Smooth muscle cell (in vitro differentiated cells): ENCODE measurements around the gene SDSL. TPM values are rescaled to one million over a fixed set of nuclear protein-coding genes. Genes with fewer than 3 reads are reported as not detected.

ENCODE experiments used
- DNase-seq: peaks from one replicate; lab custom pipeline; 2025; ENCODE audit not compliant: unreplicated experiment; lab: John Stamatoyannopoulos, UW
- H2AFZ ChIP-seq: fragments of 200-600 bp; sonication (generic); 2 replicates; pipeline ENCODE4 v1.6.0; 2016; ENCODE audit warnings: antibody characterized with exemption, low read depth, mild to moderate bottlenecking
- H3F3A ChIP-seq: fragments of 200-600 bp; sonication (generic); 2 replicates; pipeline ENCODE4 v1.6.0; 2017; ENCODE audit warnings: antibody characterized with exemption, low read depth
- H3K27ac ChIP-seq: fragments of 200-600 bp; sonication (generic); 2 replicates; pipeline ENCODE4 v1.5.1; 2016; ENCODE audit warnings: low read depth, mild to moderate bottlenecking
- H3K27me3 ChIP-seq: fragments of 200-600 bp; sonication (generic); 2 replicates; pipeline ENCODE4 v1.6.1; 2016; ENCODE audit warnings: low read depth, mild to moderate bottlenecking
- H3K36me3 ChIP-seq: fragments of 200-600 bp; sonication (generic); 2 replicates; pipeline ENCODE4 v1.5.1; 2016; ENCODE audit warnings: low read depth
- H3K4me1 ChIP-seq: fragments of 200-600 bp; sonication (generic); 2 replicates; pipeline ENCODE4 v1.5.1; 2016; ENCODE audit warnings: low read depth
- H3K4me2 ChIP-seq: fragments of 200-600 bp; sonication (generic); 2 replicates; pipeline ENCODE4 v1.6.0; 2016; ENCODE audit warnings: mild to moderate bottlenecking
- H3K4me3 ChIP-seq: fragments of 200-600 bp; sonication (generic); 2 replicates; pipeline ENCODE4 v1.5.1; 2016; ENCODE audit warnings: mild to moderate bottlenecking
- H3K79me2 ChIP-seq: fragments of 200-600 bp; sonication (generic); 2 replicates; pipeline ENCODE4 v1.6.0; 2016; ENCODE audit warnings: low read depth, mild to moderate bottlenecking
- H3K9ac ChIP-seq: fragments of 200-600 bp; sonication (generic); 2 replicates; pipeline ENCODE4 v1.6.0; 2016; ENCODE audit warnings: low read depth
- H3K9me3 ChIP-seq: fragments of 200-600 bp; sonication (generic); replicated peaks from 2 replicates; pipeline ENCODE4 v1.5.1; 2016; ENCODE audit warnings: low read depth
- H4K20me1 ChIP-seq: fragments of 200-600 bp; sonication (generic); 2 replicates; pipeline ENCODE4 v1.6.0; 2016; ENCODE audit warnings: low read depth
- CTCF ChIP-seq: fragments of 200-600 bp; sonication (generic); IDR thresholded peaks from 2 replicates; pipeline ENCODE4 v1.5.1; 2017; ENCODE audit warnings: borderline replicate concordance, mild to moderate bottlenecking, antibody characterized with exemption; ENCODE audit not compliant: insufficient read depth, poor library complexity, severe bottlenecking
- WGBS: methylation state at CpG from one replicate; pipeline ENCODE4 v1.1.7; 2016; ENCODE audit warnings: low lambda C conversion rate; 5-methylcytosine and 5-hydroxymethylcytosine counted together
- polyA plus RNA-seq: library from polyadenylated mRNA; unstranded; fragments of >200 nt; fragmentation: Nextera tagmentation; extraction: Ambion mirVana; gene quantifications from 2 replicates; pipeline ENCODE4 v1.2.1, GENCODE V29; 2016
- total RNA-seq: library from RNA; depleted of rRNA; stranded (reverse); fragments of >200 nt; gene quantifications from 2 replicates; pipeline ENCODE4 v1.2.3, GENCODE V29; 2014

Gene SDSL
- total and polyA plus RNA-seq, 2 experiments from 2014 or later, result 3.6 to 6.7 TPM

- Histone ChIP-seq H2AFZ (no peak overlapping the region), H3K79me2 (no peaks in the 10 kb centered on the region), H3K36me3 (no peaks in the 10 kb centered on the region), H3K9ac (no peak overlapping the region), H3K4me1 (no peaks in the 10 kb centered on the region), H4K20me1 (no peaks in the 10 kb centered on the region), H3K4me2 (no peak overlapping the region), H3K27ac (no peak overlapping the region), H3K9me3 (no peaks in the 10 kb centered on the region), H3K27me3 (no peaks in the 10 kb centered on the region), H3K4me3 (no peak overlapping the region), H3F3A (no peaks in the 10 kb centered on the region)
- no peak for DNase-seq
- TF ChIP-seq CTCF, result no peak
- WGBS, result 94% methylated on average over 11 of the region's 11 CpGs
Observed at GRCh38 chr12:113408756-113409298, 13.4 kb upstream of the SDSL start.

DNA sequence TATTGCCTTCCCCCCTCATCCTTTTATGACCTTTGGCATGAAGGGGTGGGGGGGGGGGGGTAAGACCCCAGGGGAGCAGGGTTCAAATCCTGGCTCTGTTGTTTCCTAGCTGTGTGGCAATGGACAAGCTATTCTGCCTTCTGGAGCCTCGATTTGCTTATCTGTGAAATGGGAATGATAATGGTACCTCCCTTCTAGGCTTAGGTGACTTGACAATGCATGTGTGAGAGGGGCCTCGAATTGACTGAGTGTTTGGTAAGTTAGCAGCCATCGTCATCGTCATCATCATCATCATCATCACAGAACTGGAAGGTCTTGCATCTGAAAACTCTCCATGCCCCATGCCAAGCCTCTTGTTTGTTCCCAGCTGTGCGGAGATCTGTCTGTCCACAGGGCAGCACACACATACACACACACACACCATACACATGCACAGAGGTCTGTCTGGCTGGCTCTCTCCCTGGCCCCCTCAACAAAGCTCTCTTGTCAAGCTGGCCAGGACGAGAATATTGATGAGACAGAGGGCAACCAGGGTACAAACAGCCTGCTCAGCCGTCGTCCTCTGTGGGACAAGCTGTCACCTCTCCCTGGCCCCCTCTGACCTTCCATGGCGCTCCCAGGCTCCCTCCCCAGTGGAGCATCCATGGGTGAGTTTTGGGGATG is 12.6 kb upstream of the SDSL start:
- H3K9me3 ChIP-seq, result no peaks in the 10 kb centered on the region
- H4K20me1 ChIP-seq, result no peaks in the 10 kb centered on the region
- H3K27me3 ChIP-seq, result no peaks in the 10 kb centered on the region
- no peaks in the 10 kb centered on the region for H3K4me1 ChIP-seq
- DNase-seq, result no peak
- 85% methylated on average over 9 of the region's 9 CpGs for WGBS
- H2AFZ ChIP-seq, result no peak overlapping the region
- H3K79me2 ChIP-seq, result no peaks in the 10 kb centered on the region
- no peaks in the 10 kb centered on the region for H3K36me3 ChIP-seq
- no peak overlapping the region for H3K4me3 ChIP-seq
- no peaks in the 10 kb centered on the region for H3F3A ChIP-seq
- no peak overlapping the region for H3K4me2 ChIP-seq
- no peak for TF ChIP-seq CTCF
- no peak overlapping the region for H3K9ac ChIP-seq
- no peak overlapping the region for H3K27ac ChIP-seq

DNA sequence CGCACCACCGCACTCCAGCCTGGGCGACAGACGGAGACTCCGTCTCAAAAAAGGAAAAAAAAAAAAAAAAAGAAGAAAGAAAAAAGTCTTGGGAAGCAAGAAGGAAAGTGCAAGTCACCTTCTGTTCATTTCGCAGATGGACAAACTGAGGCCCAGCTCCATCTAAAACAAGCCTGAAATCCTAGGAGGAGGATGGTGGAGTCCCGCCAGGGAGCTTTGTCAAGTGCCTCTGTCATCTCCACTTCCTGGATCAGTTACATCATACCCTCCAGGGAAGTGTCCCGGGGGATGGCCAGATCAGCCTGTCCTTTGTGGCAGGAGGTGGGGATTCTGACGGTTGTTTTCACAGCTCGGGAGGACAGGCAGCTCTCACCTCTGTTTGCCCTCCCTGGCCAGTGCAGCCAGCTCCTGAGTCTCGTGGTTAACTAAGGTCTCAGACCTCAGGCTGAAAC is 8.7 kb upstream of the SDSL start:
- Histone ChIP-seq H3K4me2 (no peak overlapping the region), H2AFZ (no peak overlapping the region), H3K27ac (no peak overlapping the region), H3F3A (no peaks in the 10 kb centered on the region), H3K9me3 (no peaks in the 10 kb centered on the region), H3K79me2 (no peaks in the 10 kb centered on the region), H3K9ac (no peak overlapping the region), H3K4me1 (no peaks in the 10 kb centered on the region), H3K4me3 (no peak overlapping the region), H3K27me3 (no peaks in the 10 kb centered on the region), H3K36me3 (no peaks in the 10 kb centered on the region), H4K20me1 (no peaks in the 10 kb centered on the region)
- no peak for TF ChIP-seq CTCF
- WGBS, result 68% methylated on average over 10 of the region's 11 CpGs
- DNase-seq, result no peak
